Stimulated activated CD8-positive, alpha-beta memory T cell treated with anti-CD3 and anti-CD28 coated beads, Interleukin-15, amount 100 ng/mL, for 4 hours (primary cell): ENCODE measurements around the gene PXDN.
"Not testable (repeated sequence)": the region's sequence is repeated elsewhere in the genome, so short reads cannot be mapped to it uniquely, and the experiment has no call there.

Experiments used
- DNase-seq, 2 donors: peaks; one replicate each; pipeline ENCODE4 v3.0.0-alpha.2; 2020; ENCODE audit warnings: low read depth in 2 of 2

PXDN gene

DNA sequence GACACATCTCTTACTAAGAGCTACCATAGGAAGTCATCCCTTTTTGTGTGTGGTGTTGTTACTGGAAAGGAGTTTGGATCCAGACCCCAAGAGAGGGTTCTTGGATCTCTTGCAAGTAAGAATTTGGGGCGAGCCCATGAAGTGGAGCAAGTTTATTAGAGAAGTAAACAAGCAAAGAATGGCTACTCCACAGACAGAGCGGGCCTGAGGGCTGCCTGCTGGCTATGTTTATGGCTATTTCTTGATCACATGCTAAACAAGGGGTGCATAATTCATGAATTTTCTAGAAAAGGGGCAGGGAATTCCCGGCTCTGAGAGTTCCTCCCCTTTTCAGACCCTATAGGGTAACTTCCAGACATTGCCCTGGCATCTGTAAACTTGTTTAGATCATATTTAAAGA is 30.6 kb upstream of the PXDN start:
- DNase-seq: no peak

- DNase-seq: no peak
Measured at GRCh38 chr2:1773883-1774282, 29.6 kb upstream of the PXDN start.

DNA sequence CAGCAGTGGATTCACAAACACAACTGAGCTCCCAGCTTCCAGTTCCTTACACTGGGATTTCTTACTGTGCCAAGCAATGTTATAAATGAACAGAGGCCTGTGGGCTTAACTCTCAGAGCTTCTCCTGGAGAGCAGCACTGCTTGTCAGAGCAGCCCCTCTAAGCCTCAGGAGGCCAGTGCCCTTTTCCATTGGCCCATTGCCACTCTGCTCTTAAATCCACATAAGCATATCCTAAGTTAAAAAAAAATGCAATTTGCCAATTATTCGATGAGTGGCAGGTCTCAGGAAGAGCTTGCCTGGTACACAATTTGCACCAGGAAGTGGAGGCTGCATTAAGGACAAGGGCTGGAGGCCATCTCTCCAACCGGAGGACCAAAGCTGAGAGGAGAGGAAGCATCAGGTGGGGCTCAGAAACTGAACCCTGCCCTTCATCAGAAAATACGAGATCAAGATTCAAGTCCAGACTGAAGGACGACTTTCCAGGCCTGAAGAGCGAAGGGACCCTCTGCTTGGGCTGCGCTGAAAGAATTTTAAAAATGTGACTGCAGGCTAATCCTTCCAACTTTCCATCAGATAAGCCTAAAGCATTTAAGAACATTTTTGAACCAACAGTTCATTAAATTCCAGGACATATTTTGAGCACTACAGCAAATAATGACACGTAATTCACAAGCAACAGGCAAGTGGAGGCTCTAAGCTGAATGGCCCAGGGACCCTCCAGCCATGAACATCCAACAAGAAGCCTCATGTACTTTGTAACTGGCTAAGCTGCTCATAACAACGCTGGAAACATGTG is 28.4 kb upstream of the PXDN start:
- DNase-seq: no peak

DNA sequence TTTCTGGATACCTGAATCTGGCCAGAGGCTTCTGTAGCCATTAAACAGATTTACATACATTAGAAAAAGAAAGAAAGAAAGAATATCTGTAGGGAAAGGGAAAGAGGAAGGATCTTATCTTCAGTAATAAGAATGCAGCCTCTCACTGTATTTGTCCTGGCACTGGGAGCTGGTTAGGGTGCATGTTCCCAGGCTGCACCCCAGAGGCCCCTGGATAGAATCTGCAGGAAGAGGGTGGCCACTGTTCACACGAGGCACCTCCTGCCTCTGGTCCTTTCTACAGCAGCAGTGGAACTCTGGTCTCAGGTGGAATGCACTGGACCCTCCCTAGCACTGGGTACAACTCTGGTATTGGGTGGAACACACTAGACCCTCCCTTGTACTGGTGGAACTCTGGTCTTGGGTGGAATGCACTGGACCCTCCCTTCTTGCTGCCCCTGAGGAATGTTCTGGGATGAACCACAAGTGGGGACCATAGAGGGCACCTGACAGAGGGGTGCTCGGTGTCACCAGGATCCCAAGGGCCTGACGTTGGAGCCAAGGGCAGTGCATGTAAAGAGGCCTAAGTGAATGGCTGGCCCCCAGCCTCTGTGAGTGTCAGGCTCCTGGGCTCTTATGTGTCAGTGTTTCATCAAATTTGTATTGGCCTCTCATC is 27.4 kb upstream of the PXDN start:
- no peak for DNase-seq

- no peak for DNase-seq
Measured at GRCh38 chr2:1770566-1771380, 26.5 kb upstream of the PXDN start.

DNA sequence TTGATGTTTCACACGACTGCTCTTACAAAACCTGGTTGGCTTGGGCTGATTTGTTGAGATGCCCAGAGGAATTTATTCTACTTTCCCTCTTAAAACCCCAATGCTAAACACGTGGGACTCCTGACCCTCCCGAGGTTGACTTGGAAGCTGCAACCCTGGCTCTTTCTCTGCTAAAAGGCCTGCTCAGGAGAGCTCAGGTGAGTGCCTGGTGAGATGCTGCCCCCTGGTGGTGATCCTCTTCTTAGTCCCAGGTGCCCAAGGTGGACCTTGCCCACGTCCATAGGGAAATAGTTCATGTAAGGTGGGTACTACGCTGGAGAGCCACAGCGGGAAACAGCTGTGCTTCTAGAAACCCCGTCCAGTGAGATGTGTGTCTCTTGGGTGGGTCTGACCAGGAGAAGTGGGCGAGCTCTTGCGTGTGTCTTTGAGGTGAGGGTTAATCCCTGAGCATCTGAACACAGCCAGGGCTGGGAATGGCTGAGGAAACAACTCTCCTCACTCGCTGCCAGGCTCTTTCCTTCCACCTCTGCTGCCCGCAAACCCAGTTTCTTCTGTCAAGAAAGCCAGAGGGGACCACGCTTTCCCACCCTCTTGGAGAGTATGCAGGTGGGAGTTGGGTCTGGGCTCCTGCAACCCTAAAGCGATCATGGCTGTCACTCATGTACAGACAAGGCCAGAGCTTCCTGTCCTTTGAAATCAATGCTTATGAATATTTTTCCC is 25.5 kb upstream of the PXDN start:
- no peak for DNase-seq

- DNase-seq: no peak
Measured at GRCh38 chr2:1767939-1768691, 23.8 kb upstream of the PXDN start.

DNA sequence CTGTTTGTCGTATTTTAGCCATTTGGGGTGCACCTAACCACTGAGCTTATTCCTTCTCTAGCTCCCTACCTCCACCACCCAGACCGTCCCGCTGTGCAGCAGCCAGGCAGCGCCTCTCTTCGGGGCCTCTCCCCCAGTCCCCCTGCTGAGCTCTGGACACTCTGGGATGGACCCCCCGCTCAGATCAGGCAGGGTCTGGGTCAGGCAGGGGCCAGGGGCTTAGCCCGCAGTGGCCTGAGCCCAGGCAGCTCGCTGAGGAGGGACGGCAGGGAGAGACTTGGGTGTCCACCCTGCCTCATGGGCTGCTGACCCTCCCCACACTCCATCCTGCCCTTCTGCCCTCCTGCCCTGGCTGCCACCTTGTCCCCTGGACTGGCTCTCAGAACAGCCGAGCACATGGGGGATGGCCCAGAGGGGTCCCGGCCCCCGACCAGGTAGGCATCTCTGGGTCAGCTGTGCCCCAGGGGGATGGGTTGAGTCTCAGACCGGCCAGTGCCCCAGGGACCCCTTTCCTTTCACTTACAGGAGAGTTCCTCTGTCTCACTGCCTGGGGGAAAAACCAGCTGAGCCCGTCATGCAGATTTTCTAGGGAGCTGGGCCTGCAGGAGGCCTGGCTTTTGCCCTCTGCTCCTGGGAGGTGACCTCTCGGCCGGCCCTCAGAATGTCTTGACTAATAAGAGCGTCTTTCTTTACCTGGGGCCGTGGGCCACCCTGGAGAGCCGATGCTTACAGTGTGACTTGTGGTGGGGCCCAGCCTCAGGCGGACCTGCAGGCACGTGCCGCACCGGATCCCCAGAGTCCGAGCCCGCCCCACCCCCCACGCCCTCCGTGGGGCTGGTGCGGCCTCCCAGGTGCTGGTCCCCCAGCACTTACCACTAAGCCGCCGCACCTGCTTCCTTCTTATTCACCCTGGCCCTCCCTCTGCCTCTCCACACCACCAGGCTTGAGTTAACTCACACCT is 22.8 kb upstream of the PXDN start:
- DNase-seq: no peak

DNA sequence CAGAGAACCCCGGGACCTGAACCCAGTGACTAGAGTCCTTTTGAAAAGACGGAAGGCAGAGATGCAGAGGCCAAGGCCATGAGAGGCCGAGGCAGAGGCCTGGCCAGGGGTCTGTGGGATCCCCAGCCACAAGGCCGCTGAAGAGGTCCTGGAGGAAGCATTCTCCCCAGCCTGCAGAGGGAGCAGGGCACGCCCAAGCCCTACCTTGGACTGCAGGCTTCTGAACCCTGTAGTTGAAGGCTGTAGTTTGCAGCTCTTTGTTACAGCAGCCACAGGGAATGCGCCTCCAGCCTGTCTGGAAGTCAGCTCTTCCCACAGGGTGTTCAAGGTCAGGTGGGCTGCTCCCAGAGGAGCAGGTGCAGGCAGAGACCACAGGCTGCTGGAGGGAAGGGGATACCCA is 22.1 kb upstream of the PXDN start:
- no peak for DNase-seq

- DNase-seq: not testable (repeated sequence)
Measured at GRCh38 chr2:1765201-1765600, 20.9 kb upstream of the PXDN start.

DNA sequence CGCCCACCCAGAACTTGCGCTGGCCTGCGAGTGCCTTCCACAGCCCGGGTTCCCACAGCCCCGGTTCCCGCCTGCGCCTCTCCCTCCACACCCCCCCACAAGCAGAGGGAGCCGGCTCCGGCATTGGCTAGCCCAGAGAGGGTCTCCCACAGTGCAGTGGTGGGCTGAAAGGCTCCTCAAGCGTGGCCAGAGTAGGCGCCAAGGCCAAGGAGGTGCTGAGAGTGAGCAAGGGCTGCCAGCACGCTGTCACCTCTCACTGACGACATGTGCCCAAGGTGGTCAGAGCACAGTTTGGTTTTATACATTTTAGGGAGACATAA is 15.3 kb upstream of the PXDN start:
- DNase-seq: no peak

DNA sequence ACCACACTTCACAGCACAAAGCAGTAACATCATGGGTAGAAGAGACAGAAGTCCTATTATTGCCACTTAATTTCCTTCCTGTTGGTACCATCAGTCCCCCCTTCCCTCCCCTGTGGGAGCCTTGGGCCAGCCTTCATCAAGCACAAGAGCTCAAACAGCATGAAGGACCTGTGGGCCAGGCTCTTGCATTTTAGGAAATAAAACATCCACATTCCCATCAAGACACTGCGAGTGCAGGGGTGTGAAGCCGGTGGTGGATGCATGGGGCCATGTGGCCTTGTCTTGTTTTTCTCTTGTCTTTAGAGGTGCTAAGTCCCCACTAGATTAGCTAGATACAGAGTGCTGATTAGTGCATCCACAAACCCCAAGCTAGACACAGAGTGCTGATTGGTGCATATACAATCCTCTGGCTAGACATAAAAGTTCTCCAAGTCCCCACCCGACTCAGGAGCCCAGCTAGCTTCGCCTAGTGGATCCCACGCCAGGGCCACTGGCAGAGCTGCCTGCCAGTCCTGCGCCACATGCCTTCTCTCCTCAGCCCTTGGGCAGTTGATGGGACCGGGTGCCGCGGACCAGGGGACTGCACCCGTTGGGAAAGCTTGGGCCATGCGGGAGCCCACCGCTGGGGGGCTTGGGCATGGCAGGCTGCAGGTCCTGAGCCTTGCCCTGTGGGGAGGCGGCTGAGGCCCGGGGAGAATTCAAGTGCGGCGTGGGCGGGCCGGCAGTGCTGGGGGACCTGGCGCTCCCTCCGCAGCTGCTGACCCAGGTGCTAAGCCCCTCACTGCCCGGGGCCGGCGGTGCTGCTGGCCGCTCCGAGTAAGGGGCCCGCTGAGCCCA is 14.7 kb upstream of the PXDN start:
- no peak for DNase-seq

GRCh38 chr2:1758171-1758570 is 13.9 kb upstream of the PXDN start:
- DNase-seq: no peak

- no peak for DNase-seq
Measured at GRCh38 chr2:1757567-1757966, 13.3 kb upstream of the PXDN start.

DNA sequence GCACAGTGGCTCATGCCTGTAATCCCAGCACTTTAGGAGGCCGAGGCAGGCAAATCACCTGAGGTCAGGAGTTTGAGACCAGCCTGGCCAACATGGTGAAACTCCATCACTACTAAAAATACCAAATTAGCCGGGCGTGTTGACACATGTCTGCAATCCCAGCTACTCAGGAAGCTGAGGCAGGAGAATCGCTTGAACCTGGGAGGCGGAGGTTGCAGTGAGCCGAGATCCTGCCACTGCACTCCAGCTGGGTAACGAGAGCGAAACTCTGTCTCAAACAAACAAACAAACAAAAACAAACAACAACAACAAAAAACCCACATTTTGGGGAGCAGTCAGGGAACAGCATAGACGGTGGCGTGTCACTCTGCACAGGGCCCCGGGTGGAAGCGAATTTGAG is 12.8 kb upstream of the PXDN start:
- not testable (repeated sequence) for DNase-seq

DNA sequence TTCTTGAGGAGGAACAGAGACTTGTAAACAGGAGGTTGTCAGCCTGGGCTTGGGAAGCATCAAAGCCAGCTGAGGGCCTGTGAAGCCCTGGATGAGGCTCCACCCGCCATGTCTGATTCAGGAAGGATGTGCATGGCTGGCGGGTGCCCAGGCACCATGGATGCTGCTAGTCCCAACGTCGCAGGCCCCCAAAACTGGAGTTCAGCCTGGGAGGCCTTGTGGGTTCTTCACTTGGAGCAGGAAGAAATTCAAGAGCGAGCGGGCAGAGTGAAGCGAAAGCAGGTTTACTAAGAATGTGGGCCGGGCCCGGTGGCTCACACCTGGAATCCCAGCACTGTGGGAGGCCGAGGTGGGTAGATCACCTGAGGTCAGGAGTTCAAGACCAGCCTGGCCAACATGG is 12.1 kb upstream of the PXDN start:
- no peak for DNase-seq

- no peak for DNase-seq
Measured at GRCh38 chr2:1755436-1756191, 11.3 kb upstream of the PXDN start.

- no peak for DNase-seq
Measured at GRCh38 chr2:1754461-1755170, 10.3 kb upstream of the PXDN start.
